Measurements from ENCODE around the gene USP5.

DNA sequence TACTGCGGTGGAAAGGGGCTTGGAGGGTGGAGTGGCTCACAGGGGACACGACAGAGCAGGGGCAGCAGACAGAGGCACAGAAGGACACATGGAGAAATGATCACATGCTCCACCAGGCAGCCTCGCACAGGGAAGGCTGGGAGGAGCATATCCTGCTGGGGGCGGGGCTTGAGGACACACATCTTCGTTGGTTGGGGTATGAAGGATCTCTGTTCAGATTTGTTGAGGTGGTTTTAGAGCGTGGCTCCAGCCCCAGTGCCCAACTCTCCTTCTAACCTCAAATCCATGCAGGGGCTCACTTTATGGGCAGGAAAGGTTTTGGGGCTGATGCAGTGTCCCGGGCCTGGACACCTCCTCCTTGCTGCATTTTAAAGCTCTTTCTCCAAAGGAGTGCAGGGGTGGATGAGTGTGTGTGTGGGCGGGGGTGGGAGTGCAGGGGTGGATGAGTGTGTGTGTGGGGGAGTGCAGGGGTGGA, 24.5 kb upstream of the USP5 start:
- TF ChIP-seq, protein P1, sequence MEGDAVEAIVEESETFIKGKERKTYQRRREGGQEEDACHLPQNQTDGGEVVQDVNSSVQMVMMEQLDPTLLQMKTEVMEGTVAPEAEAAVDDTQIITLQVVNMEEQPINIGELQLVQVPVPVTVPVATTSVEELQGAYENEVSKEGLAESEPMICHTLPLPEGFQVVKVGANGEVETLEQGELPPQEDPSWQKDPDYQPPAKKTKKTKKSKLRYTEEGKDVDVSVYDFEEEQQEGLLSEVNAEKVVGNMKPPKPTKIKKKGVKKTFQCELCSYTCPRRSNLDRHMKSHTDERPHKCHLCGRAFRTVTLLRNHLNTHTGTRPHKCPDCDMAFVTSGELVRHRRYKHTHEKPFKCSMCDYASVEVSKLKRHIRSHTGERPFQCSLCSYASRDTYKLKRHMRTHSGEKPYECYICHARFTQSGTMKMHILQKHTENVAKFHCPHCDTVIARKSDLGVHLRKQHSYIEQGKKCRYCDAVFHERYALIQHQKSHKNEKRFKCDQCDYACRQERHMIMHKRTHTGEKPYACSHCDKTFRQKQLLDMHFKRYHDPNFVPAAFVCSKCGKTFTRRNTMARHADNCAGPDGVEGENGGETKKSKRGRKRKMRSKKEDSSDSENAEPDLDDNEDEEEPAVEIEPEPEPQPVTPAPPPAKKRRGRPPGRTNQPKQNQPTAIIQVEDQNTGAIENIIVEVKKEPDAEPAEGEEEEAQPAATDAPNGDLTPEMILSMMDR (IDR thresholded peaks at IDR 0.05) = no peak
- TF ChIP-seq RFX5 (IDR thresholded peaks at IDR 0.05; ENCODE audit: low read length) (no peak), CHD2 (IDR thresholded peaks at IDR 0.05; ENCODE audit: low read length, partially characterized antibody) (peak; percentile 28), FOSL2 (IDR thresholded peaks at IDR 0.05; ENCODE audit: borderline replicate concordance, low read depth) (no peak), EP300 (IDR thresholded peaks at IDR 0.05; ENCODE audit: borderline replicate concordance in 1 of 2, low read depth in 1 of 2, low read length in 1 of 2) (no peak), POLR2AphosphoS5 (IDR thresholded peaks at IDR 0.05; ENCODE audit: low read depth, low read length) (peak; percentile 79), TEAD4 (IDR thresholded peaks at IDR 0.05; ENCODE audit: borderline replicate concordance, insufficient read depth) (no peak), TAF1 (IDR thresholded peaks at IDR 0.05; ENCODE audit: borderline replicate concordance, low read depth, low read length) (peak; percentile 48; the same call in 1 of the 2 replicates)
